HG02763 (cell line): Measurements from ENCODE around the gene RANBP3.
"Not testable (repeated sequence)": the region's sequence is repeated elsewhere in the genome, so short reads cannot be mapped to it uniquely, and the experiment has no call there.

Experiments
- ATAC-seq: cut with Tn5 transposase; IDR thresholded peaks from one replicate; pipeline ENCODE4 v1.9.1; 2021; ENCODE audit warnings: mild to moderate bottlenecking, moderate library complexity; ENCODE audit not compliant: unreplicated experiment

RANBP3 gene

DNA sequence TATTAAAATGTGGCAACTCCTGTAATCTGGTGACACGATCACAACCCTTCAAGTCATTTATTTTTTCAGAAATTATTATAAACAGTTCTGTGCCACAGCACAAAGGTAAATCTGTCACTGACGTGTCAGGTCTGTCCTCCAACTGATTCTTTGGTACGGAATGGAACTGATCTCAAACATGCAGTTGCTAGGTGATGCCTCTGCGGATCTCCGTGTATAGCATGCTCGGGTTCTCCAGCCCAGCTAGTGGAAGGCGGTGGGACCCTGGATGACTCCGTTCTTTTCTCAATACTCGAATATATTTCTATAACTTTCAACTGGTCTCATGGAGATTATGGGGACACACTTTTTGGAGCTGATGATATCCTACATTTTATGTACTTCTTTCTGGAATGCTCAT is 11.0 kb downstream of the RANBP3 start:
- no peak for ATAC-seq

DNA sequence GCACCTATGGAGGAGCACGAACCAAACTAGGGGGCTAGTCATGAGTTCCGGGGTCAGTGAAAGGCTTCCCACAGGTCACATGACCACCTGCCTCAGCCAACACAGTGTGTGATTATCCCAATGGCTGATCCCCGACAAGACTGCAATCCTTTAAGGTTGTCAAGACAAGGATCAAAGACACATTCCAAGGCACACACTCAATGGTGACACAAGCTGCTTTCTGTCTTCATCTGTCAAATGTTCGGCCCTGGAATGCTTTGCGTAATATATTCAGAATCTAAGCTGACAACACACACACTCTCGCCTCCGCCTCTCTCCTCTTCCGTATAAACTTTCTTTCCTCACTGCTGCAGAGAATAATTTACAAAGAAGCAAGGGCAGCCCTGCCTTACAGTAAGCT is 11.7 kb downstream of the RANBP3 start:
- ATAC-seq, result no peak

DNA sequence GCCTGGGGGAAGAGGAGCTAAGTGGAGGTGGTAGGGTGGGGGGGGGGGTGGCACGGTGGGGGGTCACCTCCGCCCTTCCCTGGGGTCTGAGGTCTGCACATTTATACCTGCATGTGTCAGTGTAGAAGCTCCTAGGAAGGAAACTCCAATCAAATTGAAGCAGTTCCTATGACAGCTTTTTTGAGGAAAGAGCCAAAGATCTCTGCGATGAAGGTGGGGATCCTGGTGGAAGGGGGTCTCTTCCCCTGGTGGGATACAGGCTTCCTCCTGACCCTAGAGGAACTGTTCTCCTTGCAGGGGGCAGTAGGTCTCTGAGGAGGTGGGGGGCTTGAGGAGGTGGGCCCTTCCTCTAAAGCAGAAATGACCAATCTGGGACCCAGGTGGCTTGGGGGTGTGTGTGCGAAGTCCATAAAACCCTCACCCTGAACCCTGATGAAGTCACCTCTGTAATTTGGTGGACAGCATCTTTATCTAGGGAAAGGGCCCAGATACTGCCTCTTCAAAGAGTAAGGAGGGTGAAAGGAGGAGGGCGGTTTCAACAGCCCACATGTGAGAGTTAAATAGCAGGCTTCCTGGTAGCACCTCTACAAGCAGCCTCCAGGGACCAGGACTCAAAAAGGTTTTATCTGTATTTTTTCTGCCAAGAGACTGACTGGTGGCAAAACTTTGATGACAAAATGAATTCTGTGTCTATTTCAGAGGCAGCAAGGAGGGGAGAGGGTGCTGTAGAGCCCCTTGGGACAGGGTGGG is 12.9 kb downstream of the RANBP3 start:
- no peak for ATAC-seq

DNA sequence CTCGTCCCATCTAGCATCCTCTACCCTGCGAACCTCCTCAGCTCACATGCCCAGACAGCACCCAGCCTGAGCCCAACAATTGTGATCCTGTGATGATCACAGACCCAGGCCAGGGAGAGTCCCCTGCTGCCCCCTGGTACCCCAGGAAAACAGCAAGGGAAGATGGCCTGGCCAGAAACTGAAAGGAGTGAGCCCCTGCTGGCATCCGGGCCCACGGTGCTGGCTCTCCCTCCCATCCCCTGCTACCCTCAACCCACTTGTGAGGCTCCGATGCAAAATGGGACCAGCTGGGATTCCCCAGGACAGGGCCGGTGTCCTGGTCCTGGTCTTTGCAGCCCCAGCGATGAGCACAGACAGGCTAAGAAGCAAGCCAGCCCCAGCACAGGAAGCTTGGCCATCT is 14.1 kb downstream of the RANBP3 start:
- ATAC-seq, result no peak

DNA sequence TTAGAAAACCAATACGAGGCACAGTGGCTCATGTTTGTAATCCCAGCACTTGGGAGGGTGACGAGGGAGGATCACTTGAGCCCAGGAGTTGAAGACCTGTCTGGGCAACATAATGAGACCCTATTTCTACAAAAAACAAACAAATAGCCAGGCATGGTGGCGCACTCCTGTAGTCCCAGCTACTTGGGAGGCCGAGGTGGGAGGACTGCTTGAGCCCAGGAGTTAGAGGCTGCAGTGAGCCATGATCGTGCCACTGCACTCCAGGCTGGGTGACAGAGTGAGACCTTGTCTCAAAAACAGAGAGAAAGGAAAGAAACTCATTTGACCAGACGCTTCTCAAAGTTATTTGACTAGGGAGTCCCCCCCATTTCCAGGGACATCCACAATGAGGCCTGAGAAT is 14.7 kb downstream of the RANBP3 start:
- not testable (repeated sequence) for ATAC-seq

DNA sequence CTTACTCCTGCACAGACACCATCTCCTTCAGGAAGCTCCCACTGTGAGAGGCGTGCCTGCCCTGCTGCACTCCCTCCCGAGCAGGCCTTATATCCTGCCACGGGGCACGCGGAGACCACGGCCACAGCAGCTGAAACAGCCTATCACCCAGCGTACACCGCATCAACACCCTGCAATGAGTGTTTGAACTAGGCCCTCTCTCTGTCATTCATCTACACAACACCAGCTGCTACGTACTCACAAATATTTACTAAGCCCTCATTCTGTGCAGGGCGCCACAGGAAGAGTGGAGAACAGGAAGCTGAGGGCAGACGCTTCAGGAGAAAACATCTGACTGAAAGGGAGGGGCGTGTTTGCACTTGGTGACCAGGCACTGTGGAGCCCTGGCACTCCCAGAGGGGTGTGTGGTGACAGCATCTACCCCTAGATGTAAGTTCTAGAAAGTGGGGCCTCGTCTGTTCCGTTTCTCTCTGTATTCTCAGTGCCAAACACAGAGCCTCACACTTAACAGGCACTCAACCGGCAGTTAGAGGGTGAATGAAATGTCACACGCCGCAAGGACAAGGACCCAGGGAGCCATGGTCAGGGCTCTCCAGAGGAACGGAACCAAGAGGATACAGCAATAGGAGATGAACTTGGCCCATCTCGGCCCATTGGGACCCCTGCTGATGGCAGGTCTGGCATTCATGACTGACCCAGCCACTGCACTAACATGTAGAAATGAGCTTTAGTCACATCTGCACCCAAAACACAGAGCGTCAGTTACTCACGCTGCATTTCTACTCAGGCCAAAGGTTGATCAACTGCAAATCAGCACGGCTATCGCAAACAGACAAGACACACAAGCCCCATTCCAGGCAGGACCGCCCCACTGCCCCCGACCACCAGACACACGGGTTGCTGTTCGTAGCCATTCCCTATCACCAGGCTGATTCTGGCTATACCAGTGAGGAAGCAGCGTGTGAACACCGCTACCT is 15.7 kb downstream of the RANBP3 start:
- no peak for ATAC-seq

DNA sequence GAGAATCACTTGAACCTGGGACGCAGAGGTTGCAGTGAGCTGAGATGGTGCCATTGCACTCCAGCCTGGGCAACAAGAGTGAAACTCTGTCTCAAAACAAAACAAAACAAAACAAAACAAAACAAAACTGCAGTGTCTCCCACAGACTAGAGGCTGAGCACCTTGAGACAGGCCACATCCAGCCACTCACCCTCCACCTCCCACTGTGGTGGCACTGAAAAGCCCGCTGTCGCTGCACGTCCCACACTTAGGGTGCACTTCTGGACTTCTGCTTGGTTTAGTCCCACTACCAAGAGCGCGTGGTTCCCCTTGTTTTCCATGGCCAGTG is 16.3 kb downstream of the RANBP3 start:
- not testable (repeated sequence) for ATAC-seq

DNA sequence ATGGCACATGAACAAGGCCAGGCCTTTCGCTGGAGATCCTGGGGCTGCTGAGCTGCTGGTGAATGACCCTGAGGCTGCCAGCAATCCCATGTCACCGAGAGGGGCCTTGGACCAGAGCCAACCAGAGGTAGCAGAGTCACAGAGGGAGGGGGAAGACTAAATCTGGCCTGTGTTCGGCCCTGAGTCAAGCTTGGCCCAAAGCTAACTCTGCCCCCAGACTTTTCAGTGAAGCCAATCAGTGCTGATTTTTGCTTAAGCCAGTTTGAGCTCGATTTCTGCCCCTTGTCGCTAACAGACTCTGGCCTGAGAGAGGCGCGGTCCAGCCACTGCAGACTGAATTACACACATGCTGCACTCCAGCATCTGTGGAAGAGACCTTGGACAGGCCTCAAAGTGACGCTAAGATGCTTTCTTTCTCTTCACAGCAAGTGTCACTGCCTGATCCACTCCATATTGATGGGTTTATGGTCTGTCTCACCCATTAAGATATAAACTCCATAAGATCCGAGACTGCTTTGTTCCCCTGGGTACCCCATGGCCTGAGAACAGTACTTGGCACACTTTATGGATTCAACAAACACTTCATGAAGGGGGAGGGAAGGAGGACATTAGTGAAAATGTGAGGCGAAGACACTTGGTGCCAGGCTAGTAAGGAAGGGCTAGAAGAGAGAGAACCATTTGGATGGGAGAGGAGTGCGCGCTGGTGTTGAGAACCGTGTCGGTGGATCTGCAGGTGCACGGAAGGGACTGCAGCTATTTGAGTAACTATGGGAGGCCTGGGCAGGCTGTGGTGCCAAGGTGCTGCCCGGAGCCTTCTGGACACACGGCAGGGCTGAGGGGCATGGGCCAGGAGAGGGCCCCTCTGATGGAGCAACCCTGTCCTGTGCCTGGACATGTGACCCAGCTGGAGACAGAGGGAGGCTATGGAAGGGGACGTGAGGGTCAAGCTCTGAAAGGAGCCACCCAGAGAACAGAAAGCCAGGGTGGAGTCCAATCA is 17.6 kb downstream of the RANBP3 start:
- ATAC-seq, result no peak

DNA sequence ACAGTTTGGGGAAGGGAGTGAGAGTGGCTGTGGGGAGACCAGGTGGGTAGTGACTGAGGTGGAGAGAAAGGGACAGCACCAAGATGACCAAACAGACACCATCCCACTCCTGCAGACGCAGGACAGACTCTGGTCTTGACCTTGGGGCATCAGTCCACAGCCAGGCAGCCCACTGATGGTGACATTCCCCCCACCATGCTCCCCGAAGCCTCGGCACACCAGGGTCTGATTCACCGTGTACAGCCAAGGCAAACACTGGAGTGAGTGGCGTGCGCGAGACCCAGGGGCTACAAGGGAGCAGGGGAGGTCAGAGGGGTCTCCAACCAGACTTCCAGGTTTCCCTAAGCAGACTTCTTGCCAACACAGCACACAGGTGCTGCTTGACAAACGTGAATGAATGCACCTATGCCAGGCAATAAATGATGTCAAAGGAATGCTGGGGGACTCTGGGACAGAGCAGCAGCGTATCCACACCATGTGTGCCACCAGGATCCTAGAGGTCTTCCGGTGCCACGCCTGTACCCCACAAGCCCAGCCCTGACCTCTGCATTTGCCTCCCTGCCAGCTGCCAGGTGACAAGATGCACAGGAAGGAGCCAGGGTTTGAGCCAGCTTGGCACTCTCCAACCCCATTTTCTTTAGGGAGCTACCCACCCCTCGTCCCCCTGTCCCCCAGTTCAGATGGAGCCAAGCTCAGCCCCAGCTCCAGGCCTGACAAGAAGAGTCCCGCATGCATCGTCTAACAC is 18.5 kb downstream of the RANBP3 start:
- ATAC-seq, result no peak

DNA sequence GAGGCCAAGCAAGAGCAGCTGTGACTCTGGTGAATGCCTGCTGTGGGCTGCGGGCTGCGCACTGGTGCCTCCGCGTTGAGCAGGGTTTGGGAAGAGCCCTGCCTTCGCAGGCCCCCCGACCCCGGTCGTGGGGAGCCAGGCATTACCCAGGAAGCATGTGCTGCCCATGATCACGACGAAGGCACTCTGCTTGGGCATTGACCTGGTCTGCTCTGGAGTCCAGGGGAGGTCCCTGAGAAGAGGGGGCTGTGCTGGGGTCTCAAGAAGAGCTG is 19.2 kb downstream of the RANBP3 start:
- ATAC-seq, result no peak

DNA sequence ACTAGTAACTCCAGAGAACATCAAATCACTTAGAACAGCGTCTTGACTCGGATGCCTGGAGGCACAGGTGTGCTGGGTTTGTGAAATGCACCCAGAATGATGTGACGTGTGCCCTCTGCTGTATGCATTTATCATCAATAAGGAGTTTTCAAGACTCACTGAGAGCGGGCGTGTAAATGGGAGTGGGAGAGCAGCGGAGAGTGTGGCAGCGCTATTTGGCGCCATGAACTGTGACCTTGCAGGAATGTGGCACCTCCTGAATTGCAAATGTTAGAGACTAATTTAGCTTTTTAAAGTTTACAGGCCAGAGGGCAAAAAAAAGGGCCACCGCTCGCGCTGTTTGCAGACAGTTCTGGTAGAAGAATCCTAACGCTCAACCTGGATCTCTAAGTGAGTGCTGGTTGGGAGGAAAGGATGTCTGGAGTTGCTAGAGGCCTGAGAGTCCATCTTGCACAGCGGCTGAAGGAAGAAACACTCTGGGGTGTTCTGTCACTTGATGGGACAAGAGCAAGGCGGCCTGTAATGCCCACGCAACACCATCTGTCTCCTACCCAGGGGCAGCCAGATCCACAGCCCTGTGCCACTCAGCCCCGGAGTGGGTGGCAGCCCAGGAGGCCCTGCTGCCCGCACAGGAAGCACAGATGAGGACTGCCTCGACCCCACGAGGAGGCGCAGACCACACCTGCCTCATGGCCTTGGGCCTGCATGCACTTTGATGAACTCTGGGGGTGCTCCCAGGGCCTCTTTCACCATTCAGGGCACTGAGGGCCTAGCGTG is 19.7 kb downstream of the RANBP3 start:
- no peak for ATAC-seq

DNA sequence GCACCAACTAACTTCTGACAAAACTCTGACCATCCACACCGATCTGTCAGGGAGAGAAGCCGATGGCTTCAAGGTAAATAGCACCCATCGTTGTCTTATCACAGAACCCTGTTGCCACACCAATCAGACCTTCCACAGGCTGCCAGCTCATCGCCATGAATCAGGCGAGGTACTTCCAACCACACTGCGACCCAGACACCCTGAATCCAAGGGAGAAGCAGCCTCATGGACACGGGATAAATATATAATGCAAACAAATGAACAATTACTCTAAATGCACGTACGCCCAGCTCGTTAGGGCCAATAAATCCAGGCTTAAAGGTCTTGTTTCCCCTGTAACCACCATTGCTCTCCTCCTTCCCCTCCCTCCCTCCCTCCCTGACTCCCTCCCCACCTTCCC is 20.8 kb downstream of the RANBP3 start:
- ATAC-seq, result no peak

DNA sequence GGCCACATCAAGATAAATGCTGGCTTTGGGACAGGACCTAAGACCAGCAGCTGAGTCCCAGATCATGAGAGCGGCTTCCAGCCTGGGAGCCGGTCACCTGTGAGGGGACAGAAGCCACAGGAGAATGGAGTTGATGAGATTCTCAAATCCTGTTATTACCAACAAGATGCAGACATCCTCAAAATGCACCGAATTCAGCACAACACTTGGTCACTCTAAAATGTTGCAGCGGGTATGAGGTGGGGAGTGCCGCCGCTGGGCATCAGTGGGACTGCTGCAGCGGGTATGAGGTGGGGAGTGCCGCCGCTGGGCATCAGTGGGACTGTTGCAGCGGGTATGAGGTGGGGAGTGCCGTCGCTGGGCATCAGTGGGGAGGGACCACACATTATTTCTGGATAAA is 21.2 kb downstream of the RANBP3 start:
- no peak for ATAC-seq

DNA sequence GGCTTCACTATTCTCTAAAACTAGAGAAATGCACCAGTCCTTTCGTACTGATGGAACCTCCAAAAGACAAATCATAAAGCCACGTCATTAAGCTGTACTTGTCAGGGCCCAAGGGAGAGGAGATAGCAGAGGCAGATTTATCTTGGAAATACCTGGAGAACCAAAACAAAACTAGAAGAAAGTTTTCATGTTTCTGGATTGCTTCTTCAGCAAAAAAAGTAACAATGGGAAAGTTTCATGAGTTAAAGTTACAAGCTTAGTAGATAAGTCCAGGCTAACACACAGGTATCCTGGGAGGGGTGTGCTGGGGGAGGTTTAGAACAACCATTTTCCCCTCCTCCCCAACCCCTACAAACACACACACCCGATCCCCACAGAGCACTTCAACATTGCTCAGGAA is 21.6 kb downstream of the RANBP3 start:
- no peak for ATAC-seq

DNA sequence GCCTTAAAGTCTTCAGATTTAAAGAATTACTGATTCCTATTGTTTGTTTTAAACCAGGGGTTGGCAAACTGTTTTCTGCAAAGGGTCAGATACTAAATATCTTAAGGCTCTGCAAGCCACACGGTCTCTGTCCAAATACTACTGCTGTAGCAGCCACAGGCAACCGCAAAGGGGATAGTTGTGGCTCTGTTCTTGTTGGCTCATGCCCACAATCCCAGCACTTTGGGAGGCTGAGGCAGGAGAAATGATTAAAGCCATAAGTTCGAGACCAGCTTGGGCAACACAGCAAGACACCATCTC is 22.4 kb downstream of the RANBP3 start:
- ATAC-seq, result no peak

DNA sequence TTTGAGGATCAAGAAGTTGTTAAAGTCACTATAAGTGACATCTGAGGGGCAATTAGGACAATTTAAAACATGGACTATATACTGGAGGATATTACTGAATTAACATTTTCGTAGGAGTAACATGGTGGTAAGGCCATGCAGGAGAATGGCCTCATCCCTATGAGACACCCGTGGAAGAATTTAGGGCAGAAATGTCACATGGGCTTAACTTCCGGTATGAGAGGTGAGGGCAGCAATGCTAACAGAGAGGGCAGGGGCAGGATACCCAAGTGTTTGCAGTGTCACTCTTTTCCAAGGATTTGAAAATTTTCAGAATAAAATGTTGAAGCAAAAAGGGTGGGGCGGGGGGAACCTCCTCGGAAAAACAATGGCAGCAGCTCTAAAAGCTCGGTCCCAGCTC is 23.6 kb downstream of the RANBP3 start:
- no peak for ATAC-seq

DNA sequence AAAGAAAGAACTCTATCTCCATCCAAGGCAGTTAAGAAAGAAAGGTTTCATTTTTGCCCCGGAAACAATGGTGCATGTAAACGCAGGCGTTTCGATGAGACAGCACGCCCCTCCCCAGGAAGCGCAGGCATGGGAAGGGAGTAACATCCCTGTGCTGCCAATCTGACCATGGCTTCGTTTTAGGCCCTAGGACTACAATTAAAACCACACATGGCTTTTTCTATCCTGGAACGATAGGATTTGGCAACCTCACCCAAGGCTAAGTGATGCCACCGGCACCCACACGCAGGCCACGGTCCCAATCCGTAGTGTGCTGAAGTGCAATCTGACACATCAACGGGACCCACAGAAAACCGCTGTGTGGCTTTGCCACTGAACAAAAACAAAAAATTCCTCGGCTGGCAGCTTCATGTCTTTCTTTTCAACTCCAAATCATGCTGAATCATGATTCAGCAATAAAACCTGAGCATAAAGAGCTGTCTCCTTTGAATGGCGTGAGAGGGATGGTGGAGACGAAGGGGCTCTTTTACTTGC is 24.2 kb downstream of the RANBP3 start:
- no peak for ATAC-seq

DNA sequence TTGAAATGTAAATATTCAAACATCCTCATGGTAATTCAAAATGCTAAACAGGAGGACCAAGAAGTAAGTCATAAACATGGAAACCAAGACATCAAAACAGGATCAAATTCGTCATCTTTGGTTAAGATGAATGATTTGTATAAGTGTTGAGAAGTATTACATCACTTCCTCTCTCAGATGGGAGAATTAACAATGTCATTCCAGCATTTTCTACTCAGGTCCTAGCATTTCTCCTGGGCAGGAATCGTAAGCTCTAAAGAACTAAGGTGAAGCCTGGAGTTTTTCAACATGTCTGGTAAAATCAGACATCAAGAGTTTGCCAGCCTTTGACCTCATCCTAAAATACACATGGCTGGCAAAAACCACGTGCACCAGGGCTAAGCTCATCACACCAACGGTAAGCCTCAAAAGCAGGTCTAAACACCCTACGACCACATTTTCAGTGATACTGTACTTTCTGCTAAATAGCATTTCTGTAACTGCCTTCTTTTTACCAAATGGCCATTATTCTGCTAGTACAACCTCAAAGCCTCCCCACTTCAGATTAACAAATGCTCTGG is 24.8 kb downstream of the RANBP3 start:
- ATAC-seq, result no peak

DNA sequence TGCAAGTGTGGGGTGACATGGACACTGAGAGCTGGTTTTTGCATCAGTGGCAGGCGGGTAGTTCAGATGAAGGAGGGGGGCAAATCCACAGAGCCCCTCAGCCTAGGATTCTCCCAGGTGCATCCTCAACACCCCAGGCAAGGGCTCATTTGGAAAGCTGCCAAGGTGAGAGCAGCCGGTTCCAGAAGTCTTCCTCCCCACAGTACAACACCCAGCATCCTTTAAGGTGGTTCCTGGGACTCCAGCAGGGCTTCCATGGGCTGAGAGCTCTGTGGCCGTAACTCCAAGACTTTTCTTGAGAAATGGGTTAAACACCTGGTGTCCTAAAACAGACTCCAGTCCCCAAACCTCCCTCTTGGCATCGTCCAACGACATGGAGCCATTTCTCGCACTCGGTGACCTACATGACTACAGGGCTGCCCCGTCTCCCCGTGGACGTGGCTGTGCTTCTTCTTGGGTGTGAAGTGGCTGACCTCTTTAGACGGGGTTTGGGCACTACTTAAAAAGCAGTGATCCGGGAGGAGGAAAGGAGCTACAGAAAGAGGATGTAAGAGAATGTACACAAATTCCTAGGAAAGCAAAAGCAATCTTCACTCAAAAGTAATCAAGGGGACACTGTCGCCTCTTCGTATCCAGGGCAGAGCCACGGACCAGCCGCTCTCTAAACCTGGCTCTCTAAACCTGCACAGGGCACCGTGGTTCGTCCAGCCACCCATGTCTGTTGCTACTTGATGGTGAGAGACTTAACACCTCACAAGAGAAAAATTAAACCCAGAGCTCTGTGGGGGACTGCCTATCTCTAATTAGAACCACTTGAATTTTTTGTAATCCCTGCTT is 25.5 kb downstream of the RANBP3 start:
- ATAC-seq, result no peak
